Thymus (tissue), 11 donors: ENCODE results near the gene MYO1C. TPM values are rescaled to one million over a fixed set of nuclear protein-coding genes. Genes with fewer than 3 reads are reported as not detected.
"Not testable (repeated sequence)": the region's sequence is repeated elsewhere in the genome, so short reads cannot be mapped to it uniquely, and the experiment has no call there.

ENCODE experiments used
- DNase-seq, 9 donors: peaks; one replicate each; pipeline ENCODE4 v3.0.0-alpha.2; 2013; ENCODE audit warnings: low spot score in 9 of 9, low read depth in 6 of 9, missing footprints in 1 of 9
- H3K27ac ChIP-seq, 2 donors: one replicate each; pipeline ENCODE4 v1.5.1; 2013; ENCODE audit warnings: control low read depth in 1 of 2, low read depth in 1 of 2, low read length in 1 of 2, mild to moderate bottlenecking in 1 of 2, moderate library complexity in 1 of 2
- H3K27me3 ChIP-seq, 2 donors: one replicate each; pipeline ENCODE4 v1.5.1; 2013; ENCODE audit warnings: low read length in 1 of 2; ENCODE audit not compliant: control insufficient read depth in 2 of 2, insufficient read depth in 1 of 2
- H3K36me3 ChIP-seq, 2 donors: one replicate each; pipeline ENCODE4 v1.5.1; 2013; ENCODE audit warnings: low read length in 1 of 2, mild to moderate bottlenecking in 1 of 2, moderate library complexity in 1 of 2; ENCODE audit not compliant: control insufficient read depth in 2 of 2, insufficient read depth in 2 of 2
- H3K4me1 ChIP-seq, 2 donors: one replicate each; pipeline ENCODE4 v1.5.1; 2013; ENCODE audit warnings: low read length in 2 of 2; ENCODE audit not compliant: control insufficient read depth in 2 of 2, insufficient read depth in 2 of 2
- H3K4me3 ChIP-seq, 2 donors: one replicate each; pipeline ENCODE4 v1.5.1; 2013; ENCODE audit warnings: low read length in 2 of 2, control low read depth in 1 of 2, mild to moderate bottlenecking in 1 of 2
- H3K9me3 ChIP-seq, 2 donors: one replicate each; pipeline ENCODE4 v1.5.1; 2013; ENCODE audit warnings: low read length in 1 of 2, mild to moderate bottlenecking in 1 of 2; ENCODE audit not compliant: control insufficient read depth in 2 of 2, insufficient read depth in 1 of 2
- WGBS: extraction: QIAGEN DNeasy Blood & Tissue Kit; methylation state at CpG from one replicate; pipeline ENCODE4 v1.1.7; 2013; 5-methylcytosine and 5-hydroxymethylcytosine counted together
- polyA plus RNA-seq: library from polyadenylated mRNA; stranded (reverse); fragments of 200-250 nt; gene quantifications from one replicate; pipeline ENCODE4 v1.2.3, GENCODE V29; 2013
- total RNA-seq: library from RNA; stranded (reverse); fragments of 120-200 nt; gene quantifications from one replicate; pipeline ENCODE4 v1.2.4, GENCODE V29; 2013
- donor health status: healthy.

Gene MYO1C
- total and polyA plus RNA-seq, 2 donors: 20.5 to 24.8 TPM

DNA sequence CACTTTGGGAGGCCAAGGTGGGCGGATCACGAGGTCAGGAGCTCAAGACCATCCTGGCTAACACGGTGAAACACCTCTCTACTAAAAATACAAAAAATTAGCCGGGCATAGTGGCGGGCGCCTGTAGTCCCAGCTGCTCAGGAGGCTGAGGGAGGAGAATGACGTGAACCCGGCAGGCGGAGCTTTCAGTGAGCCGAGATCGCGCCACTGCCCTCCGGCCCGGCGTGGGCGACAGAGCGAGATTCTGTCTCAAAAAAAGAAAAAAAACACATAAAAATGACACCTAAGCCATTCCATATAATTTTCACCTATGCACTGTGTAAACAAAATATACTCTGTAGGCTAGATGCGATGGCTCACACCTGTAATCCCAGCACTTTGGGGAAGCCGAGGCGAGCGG lies 42.2 kb downstream of the MYO1C start:
- peaks cover 22 to 29% of the 10 kb centered on the region in 2 donors for H3K36me3 ChIP-seq
- not testable (repeated sequence) for H3K27ac ChIP-seq, H3K4me3 ChIP-seq, H3K27me3 ChIP-seq, H3K9me3 ChIP-seq, DNase-seq
- peaks cover 12 to 24% of the 10 kb centered on the region in 2 donors for H3K4me1 ChIP-seq
- WGBS: 99% methylated on average over 21 of the region's 21 CpGs

GRCh38 chr17:1449412-1449967 lies 43.0 kb downstream of the MYO1C start:
- Histone ChIP-seq H3K4me1 (peaks cover 5 to 18% of the 10 kb centered on the region in 2 donors), H3K27ac (no peak overlapping the region), H3K36me3 (peaks cover 22 to 29% of the 10 kb centered on the region in 2 donors), H3K27me3 (no peaks in the 10 kb centered on the region), H3K4me3 (no peak overlapping the region), H3K9me3 (no peaks in the 10 kb centered on the region)
- DNase-seq: no peak
- 96% methylated on average over 5 of the region's 5 CpGs for WGBS

DNA sequence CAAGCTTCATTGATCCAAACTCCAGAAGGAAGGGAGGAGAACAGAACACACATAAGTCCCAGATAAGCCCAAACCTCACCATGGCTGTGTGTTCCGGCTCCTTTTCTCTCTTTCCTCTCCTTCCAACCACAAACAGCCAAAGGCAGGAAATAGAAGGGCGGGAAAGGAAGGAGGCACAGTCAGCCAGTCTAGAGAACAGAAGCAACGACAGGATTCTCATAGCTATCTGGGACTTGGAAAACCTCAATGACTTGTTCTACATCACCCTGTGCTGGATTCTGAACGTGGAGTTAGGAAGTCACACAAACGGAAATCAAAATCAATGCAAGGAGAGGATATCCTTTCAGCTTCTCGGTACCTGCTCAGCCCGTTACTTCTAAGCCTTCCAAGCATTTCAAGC lies 45.4 kb downstream of the MYO1C start:
- peak overlapping the region in 1 of 2 donors; percentile 17 for H3K27ac ChIP-seq
- H3K4me3 ChIP-seq: no peak overlapping the region
- H3K27me3 ChIP-seq: no peaks in the 10 kb centered on the region
- WGBS: 50% methylated on average over 7 of the region's 7 CpGs
- H3K36me3 ChIP-seq: peaks cover 19 to 27% of the 10 kb centered on the region in 2 donors
- DNase-seq: no peak
- no peaks in the 10 kb centered on the region for H3K9me3 ChIP-seq
- peaks cover 4 to 8% of the 10 kb centered on the region in 2 donors for H3K4me1 ChIP-seq

- Histone ChIP-seq H3K4me1 (peaks cover 4 to 8% of the 10 kb centered on the region in 2 donors), H3K27ac (no peak overlapping the region), H3K27me3 (no peaks in the 10 kb centered on the region), H3K36me3 (peaks cover 13 to 24% of the 10 kb centered on the region in 2 donors), H3K4me3 (no peak overlapping the region), H3K9me3 (no peaks in the 10 kb centered on the region)
- 96% methylated on average over 12 of the region's 12 CpGs for WGBS
- no peak for DNase-seq
Observed at GRCh38 chr17:1446201-1446600, 46.3 kb downstream of the MYO1C start.

DNA sequence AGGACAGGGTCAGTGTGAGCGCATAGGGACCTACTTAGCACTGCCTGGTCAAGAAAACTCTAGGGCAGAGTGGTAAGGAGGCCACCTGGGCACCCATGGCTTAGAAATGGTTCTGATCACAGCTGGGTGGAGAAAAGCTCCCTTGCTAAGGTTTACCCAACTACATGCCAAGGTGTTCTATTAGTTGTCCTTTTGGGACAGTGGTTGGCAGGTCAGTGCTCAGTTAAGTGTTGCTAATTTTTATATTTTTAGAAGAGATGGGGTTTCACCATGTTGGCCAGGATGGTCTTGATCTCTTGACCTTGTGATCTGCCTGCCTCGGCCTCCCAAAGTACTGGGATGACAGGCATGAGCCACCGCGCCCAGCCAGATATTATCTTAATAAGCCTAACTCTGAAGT lies 46.8 kb downstream of the MYO1C start:
- 98% methylated on average over 4 of the region's 4 CpGs for WGBS
- peaks cover 13 to 28% of the 10 kb centered on the region in 2 donors for H3K36me3 ChIP-seq
- H3K27me3 ChIP-seq, DNase-seq, H3K27ac ChIP-seq, H3K4me3 ChIP-seq, H3K9me3 ChIP-seq, H3K4me1 ChIP-seq: not testable (repeated sequence)

DNA sequence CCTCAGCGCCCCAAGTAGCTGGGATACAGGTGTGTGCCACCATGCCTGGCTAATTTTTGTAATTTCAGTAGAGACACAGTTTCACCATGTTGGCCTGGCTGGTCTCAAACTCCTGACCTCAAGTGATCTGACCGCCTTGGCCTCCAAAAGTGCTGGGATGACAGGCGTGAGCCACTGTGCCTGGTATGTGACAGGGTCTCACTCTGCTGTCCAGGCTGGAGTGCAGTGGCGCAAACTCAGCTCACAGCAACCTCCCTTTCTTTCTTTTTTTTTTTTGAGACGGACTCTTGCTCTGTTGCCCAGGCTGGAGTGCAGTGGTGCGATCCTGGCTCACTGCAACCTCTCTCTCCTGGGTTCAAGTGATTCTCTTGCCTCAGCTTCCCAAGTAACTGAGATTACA lies 49.8 kb downstream of the MYO1C start:
- not testable (repeated sequence) for H3K27ac ChIP-seq, H3K9me3 ChIP-seq, DNase-seq, H3K4me1 ChIP-seq, H3K27me3 ChIP-seq, H3K4me3 ChIP-seq
- peaks cover 8 to 22% of the 10 kb centered on the region in 2 donors for H3K36me3 ChIP-seq
- WGBS: 99% methylated on average over 6 of the region's 6 CpGs

DNA sequence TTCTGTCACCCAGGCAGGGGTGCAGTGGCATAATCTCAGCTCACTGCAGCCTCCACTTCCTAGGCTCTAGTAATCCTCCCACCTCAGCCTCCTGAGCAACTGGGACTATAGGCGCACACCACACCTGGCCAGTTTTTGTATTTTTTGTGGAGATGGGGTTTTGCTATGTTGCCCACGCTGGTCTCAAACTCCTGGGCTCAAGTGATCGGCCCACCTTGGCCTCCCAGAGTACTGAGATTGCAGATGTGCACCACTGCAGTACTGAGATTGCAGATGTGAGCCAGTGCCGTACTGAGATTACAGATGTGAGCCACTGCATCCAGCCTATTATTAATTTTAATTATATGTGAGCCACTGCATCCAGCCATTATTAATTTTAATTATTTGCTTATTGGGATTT lies 50.3 kb downstream of the MYO1C start:
- no peaks in the 10 kb centered on the region for H3K27me3 ChIP-seq
- H3K27ac ChIP-seq: no peak overlapping the region
- H3K4me3 ChIP-seq: no peak overlapping the region
- peaks cover 0 to 5% of the 10 kb centered on the region in 2 donors for H3K4me1 ChIP-seq
- peaks cover 12 to 23% of the 10 kb centered on the region in 2 donors for H3K36me3 ChIP-seq
- H3K9me3 ChIP-seq: no peaks in the 10 kb centered on the region
- WGBS: 98% methylated on average over 4 of the region's 4 CpGs
- no peak for DNase-seq

DNA sequence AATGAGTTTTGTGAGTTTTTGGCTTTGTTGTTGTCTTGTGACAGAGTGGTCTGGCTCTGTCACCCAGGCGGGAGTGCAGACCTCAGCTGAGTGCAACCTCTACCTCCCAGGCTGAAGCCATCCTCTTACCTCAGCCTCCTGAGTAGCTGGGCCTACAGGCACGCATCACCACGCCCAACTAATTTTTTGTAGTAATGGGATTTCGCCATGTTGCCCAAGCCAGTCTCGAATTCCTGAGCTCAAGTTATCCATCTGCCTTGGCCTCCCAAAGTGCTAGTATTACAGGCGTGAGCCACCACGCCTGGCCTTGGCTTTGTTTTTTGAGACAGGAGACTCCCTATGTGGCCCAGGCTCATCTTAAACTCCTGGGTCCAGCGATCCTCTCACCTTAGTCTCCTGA lies 51.6 kb downstream of the MYO1C start:
- Histone ChIP-seq H3K9me3 (no peaks in the 10 kb centered on the region), H3K4me3 (no peak overlapping the region), H3K27me3 (no peaks in the 10 kb centered on the region), H3K27ac (no peak overlapping the region), H3K36me3 (peaks cover 21 to 31% of the 10 kb centered on the region in 2 donors), H3K4me1 (no peaks in the 10 kb centered on the region)
- DNase-seq: no peak
- WGBS: 98% methylated on average over 8 of the region's 8 CpGs

- Histone ChIP-seq H3K27ac (no peak overlapping the region), H3K4me3 (no peak overlapping the region), H3K4me1 (no peaks in the 10 kb centered on the region), H3K36me3 (peaks cover 28 to 48% of the 10 kb centered on the region in 2 donors), H3K27me3 (no peaks in the 10 kb centered on the region), H3K9me3 (no peaks in the 10 kb centered on the region)
- 96% methylated on average over 11 of the region's 11 CpGs for WGBS
- no peak for DNase-seq
Observed at GRCh38 chr17:1438593-1439083, 53.8 kb downstream of the MYO1C start.
